Measurements from ENCODE around the gene ANTKMT.
"Not testable (repeated sequence)": the region's sequence is repeated elsewhere in the genome, so short reads cannot be mapped to it uniquely, and the experiment has no call there.

ANTKMT gene

GRCh38 chr16:746637-747036, 25.7 kb downstream of the ANTKMT start:
- DNase-seq: no peak

GRCh38 chr16:747978-748746, 27.2 kb downstream of the ANTKMT start:
- DNase-seq: no peak

- DNase-seq: no peak
These were observed 28.1 kb downstream of the ANTKMT start for GRCh38 chr16:749010-749409.

- no peak for DNase-seq
These were observed 29.5 kb downstream of the ANTKMT start for GRCh38 chr16:750485-750884.

GRCh38 chr16:751152-752006, 30.4 kb downstream of the ANTKMT start:
- no peak for DNase-seq

- DNase-seq: no peak
These were observed 31.0 kb downstream of the ANTKMT start for GRCh38 chr16:752007-752312.

- not testable (repeated sequence) for DNase-seq
These were observed 33.2 kb downstream of the ANTKMT start for GRCh38 chr16:754121-754607.

- no peak for DNase-seq
These were observed 33.7 kb downstream of the ANTKMT start for GRCh38 chr16:754656-755055.

- no peak for DNase-seq
These were observed 35.5 kb downstream of the ANTKMT start for GRCh38 chr16:756428-756827.

GRCh38 chr16:759110-759910, 38.4 kb downstream of the ANTKMT start:
- DNase-seq: peak; percentile 5

- DNase-seq: no peak
These were observed 39.1 kb downstream of the ANTKMT start for GRCh38 chr16:760065-760464.

GRCh38 chr16:760545-761343, 39.8 kb downstream of the ANTKMT start, which contains the start of gene MSLN:
Gene MSLN (plus strand): TSS chr16:760734. CDS start chr16:762681, 1,947 bp downstream.
- DNase-seq: no peak

GRCh38 chr16:761625-762513, 40.9 kb downstream of the ANTKMT start:
- DNase-seq: no peak

- DNase-seq: no peak
These were observed 41.8 kb downstream of the ANTKMT start for GRCh38 chr16:762595-763268.

- no peak for DNase-seq
These were observed 42.6 kb downstream of the ANTKMT start for GRCh38 chr16:763369-764183.

GRCh38 chr16:764184-764750, 43.3 kb downstream of the ANTKMT start:
- DNase-seq: no peak

- no peak for DNase-seq
These were observed 44.0 kb downstream of the ANTKMT start for GRCh38 chr16:764848-765487.

GRCh38 chr16:765488-765865, 44.5 kb downstream of the ANTKMT start:
- no peak for DNase-seq

All from DMS153 (cell line).